HepG2 (cell line): ENCODE measurements around the gene ZFPL1. TPM values are rescaled to one million over a fixed set of nuclear protein-coding genes. Genes with fewer than 3 reads are reported as not detected.

Source experiments
- BATF2 ChIP-seq: sonication (generic); formaldehyde crosslinking; IDR thresholded peaks from 2 replicates; pipeline ENCODE4 v1.8.0; 2022; ENCODE audit warnings: mild to moderate bottlenecking, missing genetic modification reagents, moderate library complexity
- GTF3A ChIP-seq: sonication (generic); formaldehyde crosslinking; conservative IDR thresholded peaks from 2 replicates; pipeline ENCODE4 v1.4.0; 2020; ENCODE audit warnings: mild to moderate bottlenecking, missing genetic modification reagents
- HNF4G ChIP-seq, 2 experiments: sonication (generic) in 1 of 2; formaldehyde crosslinking in 1 of 2; IDR thresholded peaks; 2 replicates each; pipeline versions ENCODE4 v1.4.0 to v1.6.1; 2011 to 2020; ENCODE audit warnings: borderline replicate concordance in 2 of 2, low read depth in 2 of 2, mild to moderate bottlenecking in 2 of 2, low read length in 1 of 2, missing genetic modification reagents in 1 of 2, moderate library complexity in 1 of 2
- NONO ChIP-seq, 2 experiments: fragments of 450-650 bp in 1 of 2; sonication (generic) in 1 of 2; formaldehyde crosslinking in 1 of 2; IDR thresholded peaks in 1 of 2; conservative IDR thresholded peaks in 1 of 2; 2 replicates each; pipeline versions ENCODE4 v1.6.1 to v1.8.0; 2017 to 2022; ENCODE audit warnings: mild to moderate bottlenecking in 1 of 2, missing genetic modification reagents in 1 of 2, moderate library complexity in 1 of 2
- RORA ChIP-seq: sonication (generic); formaldehyde crosslinking; IDR thresholded peaks from 2 replicates; pipeline ENCODE4 v1.5.0; 2020; ENCODE audit warnings: mild to moderate bottlenecking, missing genetic modification reagents, moderate library complexity
- SALL1 ChIP-seq: sonication (generic); formaldehyde crosslinking; IDR thresholded peaks from 2 replicates; pipeline ENCODE4 v1.8.0; 2022; ENCODE audit warnings: mild to moderate bottlenecking, missing genetic modification reagents
- TCF12 ChIP-seq, 2 experiments: fragments of 450-650 bp in 1 of 2; sonication (generic) in 1 of 2; formaldehyde crosslinking in 1 of 2; IDR thresholded peaks; 2 replicates each; pipeline versions ENCODE4 v1.6.1 to v1.8.0; 2017 to 2022; ENCODE audit warnings: antibody characterized with exemption in 1 of 2, mild to moderate bottlenecking in 1 of 2, missing genetic modification reagents in 1 of 2, moderate library complexity in 1 of 2
- TCF7 ChIP-seq: sonication (generic); IDR thresholded peaks from 2 replicates; pipeline ENCODE4 v1.6.1; 2016; ENCODE audit warnings: antibody characterized with exemption, low read depth
- TGIF2 ChIP-seq: IDR thresholded peaks from 2 replicates; pipeline ENCODE4 v1.6.1; 2016; ENCODE audit warnings: control low read depth, missing compliant biosample characterization
- TMF1 ChIP-seq: sonication (generic); formaldehyde crosslinking; IDR thresholded peaks from 2 replicates; pipeline ENCODE4 v1.8.1; 2022; ENCODE audit warnings: low read depth, missing genetic modification reagents
- ZFP82 ChIP-seq: sonication (generic); formaldehyde crosslinking; IDR thresholded peaks from 2 replicates; pipeline ENCODE4 v1.5.1; 2020; ENCODE audit warnings: mild to moderate bottlenecking, missing genetic modification reagents, borderline replicate concordance
- ZNF556 ChIP-seq: sonication (generic); formaldehyde crosslinking; IDR thresholded peaks from 2 replicates; pipeline ENCODE4 v1.4.0; 2020; ENCODE audit warnings: mild to moderate bottlenecking, missing genetic modification reagents, borderline replicate concordance
- ZNF629 ChIP-seq: sonication (generic); formaldehyde crosslinking; conservative IDR thresholded peaks from 2 replicates; pipeline ENCODE4 v1.5.0; 2020; ENCODE audit warnings: missing genetic modification reagents
- ZNF770 ChIP-seq: sonication (generic); formaldehyde crosslinking; IDR thresholded peaks from 2 replicates; pipeline ENCODE4 v1.5.0; 2020; ENCODE audit warnings: mild to moderate bottlenecking, missing genetic modification reagents
- polyA plus RNA-seq, 8 experiments: library from polyadenylated mRNA; depleted of rRNA in 3 of 8; stranded (reverse) in 7 of 8; unstranded in 1 of 8; fragments of >200 nt; fragmentation: Illumina TruSeq in 4 of 8; extraction: Trizol in 4 of 8; gene quantifications; 2 replicates each; pipeline versions ENCODE4 v1.2.1 to v1.2.3, GENCODE V29; 2011 to 2016; ENCODE audit warnings: low read depth in 4 of 8, missing spikeins in 1 of 8, mixed read lengths in 1 of 8; ENCODE audit not compliant: insufficient read depth in 1 of 8
- total RNA-seq, 5 experiments: library from RNA; depleted of rRNA; stranded (reverse); fragments of >200 nt; fragmentation: Illumina TruSeq; extraction: Trizol; gene quantifications; 2 replicates each; pipeline ENCODE4 v1.2.3, GENCODE V29; 2016; ENCODE audit warnings: low read depth in 1 of 5
- TF ChIP-seq, protein P1 (sequence below): sonication (generic); formaldehyde crosslinking; IDR thresholded peaks from 2 replicates; pipeline ENCODE4 v1.4.0; 2020; ENCODE audit warnings: mild to moderate bottlenecking, missing genetic modification reagents
- TF ChIP-seq, protein P2 (sequence below): sonication (generic); formaldehyde crosslinking; IDR thresholded peaks from 2 replicates; pipeline ENCODE4 v1.4.0; 2020; ENCODE audit warnings: mild to moderate bottlenecking, missing genetic modification reagents, borderline replicate concordance
- TF ChIP-seq, protein P3 (sequence below): sonication (generic); formaldehyde crosslinking; IDR thresholded peaks from 2 replicates; pipeline ENCODE4 v1.9.0; 2022; ENCODE audit warnings: low read depth, missing genetic modification reagents

ZFPL1 gene
- total and polyA plus RNA-seq, 2 of the 13 experiments (the other 11 are each of a cell fraction or from before 2014, with no cell fraction given) = 32.2 to 56.0 TPM

DNA sequence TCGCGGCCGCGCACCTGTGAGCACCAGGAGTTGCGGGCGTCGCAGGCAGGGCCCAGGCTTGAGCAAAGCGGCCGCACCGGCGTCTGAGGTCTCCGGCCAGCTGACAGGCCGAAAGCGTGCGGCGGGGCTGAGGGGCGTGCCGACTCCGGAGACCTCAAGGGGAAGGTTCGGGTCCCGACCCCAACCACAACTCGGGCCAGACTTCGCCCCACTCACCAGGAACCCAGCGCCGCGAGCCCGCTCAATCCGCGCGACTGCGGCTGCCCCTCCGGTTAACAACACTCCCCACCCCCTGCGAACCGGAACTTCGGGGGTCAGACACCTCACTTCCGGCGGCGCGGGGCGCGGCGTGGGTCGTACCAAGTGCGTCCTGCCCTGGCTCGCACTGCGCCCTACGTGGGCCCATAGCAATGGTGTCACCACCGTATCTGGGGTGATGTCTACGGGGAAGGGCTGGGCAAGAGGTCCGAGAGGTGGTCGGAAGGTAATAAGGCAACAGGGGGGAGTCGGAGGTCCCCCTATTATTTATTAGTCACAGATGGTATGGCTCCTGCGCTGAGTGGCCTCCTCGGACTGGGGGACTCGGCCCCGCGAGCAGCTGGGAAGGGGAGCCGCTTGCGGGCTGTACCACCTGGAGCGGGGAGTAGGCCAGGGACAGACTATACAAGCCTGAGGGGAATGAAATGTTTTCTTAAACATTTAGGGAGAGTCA, 50.4 kb downstream of the ZFPL1 start, which contains the start of gene SYVN1 (continued):
- no peak for TF ChIP-seq HNF4G (IDR thresholded peaks at IDR 0.05; ENCODE audit: borderline replicate concordance, low read depth, low read length)
- TF ChIP-seq HNF4G (CRISPR knock-in tag; IDR thresholded peaks at IDR 0.05; ENCODE audit: borderline replicate concordance, low read depth) = 0 out of 2 replicates have a peak, but pooled peaks have one; percentile 17
- peak; percentile 2; the same call in 1 of the 2 replicates for TF ChIP-seq ZFP82 (CRISPR knock-in tag)
- TF ChIP-seq BATF2 (CRISPR knock-in tag) = 0 out of 2 replicates have a peak, but pooled peaks have one; percentile 36
- TF ChIP-seq NONO (IDR thresholded peaks at IDR 0.05) = no peak
- TF ChIP-seq NONO (CRISPR knock-in tag; conservative IDR thresholded peaks at IDR 0.05) = peak; percentile 84
- TF ChIP-seq GTF3A (CRISPR knock-in tag) = no peak
- TF ChIP-seq ZNF556 (CRISPR knock-in tag) = peak; percentile 75; the same call in 1 of the 2 replicates
- TF ChIP-seq, protein P1, sequence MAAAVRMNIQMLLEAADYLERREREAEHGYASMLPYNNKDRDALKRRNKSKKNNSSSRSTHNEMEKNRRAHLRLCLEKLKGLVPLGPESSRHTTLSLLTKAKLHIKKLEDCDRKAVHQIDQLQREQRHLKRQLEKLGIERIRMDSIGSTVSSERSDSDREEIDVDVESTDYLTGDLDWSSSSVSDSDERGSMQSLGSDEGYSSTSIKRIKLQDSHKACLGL = peak; percentile 91
- TF ChIP-seq ZNF770 = no peak; the same call in 1 of the 2 replicates
- TF ChIP-seq ZNF629 (CRISPR knock-in tag) = 0 out of 2 replicates have a peak, but pooled peaks have one; percentile 16
- TF ChIP-seq, protein P2, sequence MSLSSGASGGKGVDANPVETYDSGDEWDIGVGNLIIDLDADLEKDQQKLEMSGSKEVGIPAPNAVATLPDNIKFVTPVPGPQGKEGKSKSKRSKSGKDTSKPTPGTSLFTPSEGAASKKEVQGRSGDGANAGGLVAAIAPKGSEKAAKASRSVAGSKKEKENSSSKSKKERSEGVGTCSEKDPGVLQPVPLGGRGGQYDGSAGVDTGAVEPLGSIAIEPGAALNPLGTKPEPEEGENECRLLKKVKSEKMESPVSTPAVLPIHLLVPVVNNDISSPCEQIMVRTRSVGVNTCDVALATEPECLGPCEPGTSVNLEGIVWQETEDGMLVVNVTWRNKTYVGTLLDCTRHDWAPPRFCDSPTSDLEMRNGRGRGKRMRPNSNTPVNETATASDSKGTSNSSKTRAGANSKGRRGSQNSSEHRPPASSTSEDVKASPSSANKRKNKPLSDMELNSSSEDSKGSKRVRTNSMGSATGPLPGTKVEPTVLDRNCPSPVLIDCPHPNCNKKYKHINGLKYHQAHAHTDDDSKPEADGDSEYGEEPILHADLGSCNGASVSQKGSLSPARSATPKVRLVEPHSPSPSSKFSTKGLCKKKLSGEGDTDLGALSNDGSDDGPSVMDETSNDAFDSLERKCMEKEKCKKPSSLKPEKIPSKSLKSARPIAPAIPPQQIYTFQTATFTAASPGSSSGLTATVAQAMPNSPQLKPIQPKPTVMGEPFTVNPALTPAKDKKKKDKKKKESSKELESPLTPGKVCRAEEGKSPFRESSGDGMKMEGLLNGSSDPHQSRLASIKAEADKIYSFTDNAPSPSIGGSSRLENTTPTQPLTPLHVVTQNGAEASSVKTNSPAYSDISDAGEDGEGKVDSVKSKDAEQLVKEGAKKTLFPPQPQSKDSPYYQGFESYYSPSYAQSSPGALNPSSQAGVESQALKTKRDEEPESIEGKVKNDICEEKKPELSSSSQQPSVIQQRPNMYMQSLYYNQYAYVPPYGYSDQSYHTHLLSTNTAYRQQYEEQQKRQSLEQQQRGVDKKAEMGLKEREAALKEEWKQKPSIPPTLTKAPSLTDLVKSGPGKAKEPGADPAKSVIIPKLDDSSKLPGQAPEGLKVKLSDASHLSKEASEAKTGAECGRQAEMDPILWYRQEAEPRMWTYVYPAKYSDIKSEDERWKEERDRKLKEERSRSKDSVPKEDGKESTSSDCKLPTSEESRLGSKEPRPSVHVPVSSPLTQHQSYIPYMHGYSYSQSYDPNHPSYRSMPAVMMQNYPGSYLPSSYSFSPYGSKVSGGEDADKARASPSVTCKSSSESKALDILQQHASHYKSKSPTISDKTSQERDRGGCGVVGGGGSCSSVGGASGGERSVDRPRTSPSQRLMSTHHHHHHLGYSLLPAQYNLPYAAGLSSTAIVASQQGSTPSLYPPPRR (CRISPR knock-in tag) = peak; percentile 45
- TF ChIP-seq TCF7 = no peak
- no peak for TF ChIP-seq RORA (CRISPR knock-in tag)
- TF ChIP-seq, protein P3, sequence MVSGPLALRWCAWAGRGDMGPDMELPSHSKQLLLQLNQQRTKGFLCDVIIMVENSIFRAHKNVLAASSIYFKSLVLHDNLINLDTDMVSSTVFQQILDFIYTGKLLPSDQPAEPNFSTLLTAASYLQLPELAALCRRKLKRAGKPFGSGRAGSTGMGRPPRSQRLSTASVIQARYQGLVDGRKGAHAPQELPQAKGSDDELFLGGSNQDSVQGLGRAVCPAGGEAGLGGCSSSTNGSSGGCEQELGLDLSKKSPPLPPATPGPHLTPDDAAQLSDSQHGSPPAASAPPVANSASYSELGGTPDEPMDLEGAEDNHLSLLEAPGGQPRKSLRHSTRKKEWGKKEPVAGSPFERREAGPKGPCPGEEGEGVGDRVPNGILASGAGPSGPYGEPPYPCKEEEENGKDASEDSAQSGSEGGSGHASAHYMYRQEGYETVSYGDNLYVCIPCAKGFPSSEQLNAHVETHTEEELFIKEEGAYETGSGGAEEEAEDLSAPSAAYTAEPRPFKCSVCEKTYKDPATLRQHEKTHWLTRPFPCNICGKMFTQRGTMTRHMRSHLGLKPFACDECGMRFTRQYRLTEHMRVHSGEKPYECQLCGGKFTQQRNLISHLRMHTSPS (CRISPR knock-in tag) = no peak
- TF ChIP-seq TCF12 (IDR thresholded peaks at IDR 0.05) = no peak
- no peak for TF ChIP-seq TCF12 (CRISPR knock-in tag; IDR thresholded peaks at IDR 0.05)
- TF ChIP-seq SALL1 (CRISPR knock-in tag) = peak; percentile 84
- TF ChIP-seq TGIF2 (CRISPR knock-in tag) = peak; percentile 80
- no peak for TF ChIP-seq TMF1 (CRISPR knock-in tag)
